ENCODE data around the gene PRKG2.

Gene PRKG2

GRCh38 chr4:81214881-81215868 lies at the start of gene PRKG2:
Gene PRKG2, minus strand, starts transcription at chr4:81215222. Its CDS starts 10,175 bp downstream, at chr4:81205047.
- no peak for DNase-seq (ENCODE audit: insufficient read length, low spot score)

GRCh38 chr4:81260443-81261101 lies 45.5 kb upstream of the PRKG2 start:
- no peak for DNase-seq (ENCODE audit: insufficient read length, low spot score)
- no peak for FAIRE-seq
- TF ChIP-seq POLR2A (IDR thresholded peaks at IDR 0.05; ENCODE audit: low read depth, low read length), result no peak

More at GRCh38 chr4:81214881-81215868, at the start of gene PRKG2:
- TF ChIP-seq POLR2A (IDR thresholded peaks at IDR 0.05; ENCODE audit: low read depth, low read length), result no peak
- no peak for FAIRE-seq

GRCh38 chr4:81258841-81259550 lies 44.0 kb upstream of the PRKG2 start:
- FAIRE-seq, result no peak
- TF ChIP-seq POLR2A (IDR thresholded peaks at IDR 0.05; ENCODE audit: low read depth, low read length), result no peak

GRCh38 chr4:81257816-81258215 lies 42.8 kb upstream of the PRKG2 start:
- FAIRE-seq (no peak), DNase-seq (ENCODE audit: insufficient read length, low spot score) (no peak)
- no peak for TF ChIP-seq POLR2A (IDR thresholded peaks at IDR 0.05; ENCODE audit: low read depth, low read length)

More at GRCh38 chr4:81258841-81259550, 44.0 kb upstream of the PRKG2 start:
- DNase-seq (ENCODE audit: insufficient read length, low spot score), result no peak

GRCh38 chr4:81257021-81257420 lies 42.0 kb upstream of the PRKG2 start:
- FAIRE-seq (no peak), DNase-seq (ENCODE audit: insufficient read length, low spot score) (no peak)
- TF ChIP-seq POLR2A (IDR thresholded peaks at IDR 0.05; ENCODE audit: low read depth, low read length), result no peak

GRCh38 chr4:81256059-81256970 lies 41.3 kb upstream of the PRKG2 start:
- FAIRE-seq (no peak), DNase-seq (ENCODE audit: insufficient read length, low spot score) (no peak)
- TF ChIP-seq POLR2A (IDR thresholded peaks at IDR 0.05; ENCODE audit: low read depth, low read length), result no peak

GRCh38 chr4:81255524-81255923 lies 40.5 kb upstream of the PRKG2 start:
- FAIRE-seq (no peak), DNase-seq (ENCODE audit: insufficient read length, low spot score) (no peak)
- no peak for TF ChIP-seq POLR2A (IDR thresholded peaks at IDR 0.05; ENCODE audit: low read depth, low read length)

- DNase-seq (ENCODE audit: insufficient read length, low spot score) (no peak), FAIRE-seq (no peak)
- TF ChIP-seq POLR2A (IDR thresholded peaks at IDR 0.05; ENCODE audit: low read depth, low read length), result no peak
Observed at GRCh38 chr4:81250430-81250829, 35.4 kb upstream of the PRKG2 start.

- no peak for TF ChIP-seq POLR2A (IDR thresholded peaks at IDR 0.05; ENCODE audit: low read depth, low read length)
- FAIRE-seq (no peak), DNase-seq (ENCODE audit: insufficient read length, low spot score) (no peak)
Observed at GRCh38 chr4:81245218-81246009, 30.4 kb upstream of the PRKG2 start.

- no peak for TF ChIP-seq POLR2A (IDR thresholded peaks at IDR 0.05; ENCODE audit: low read depth, low read length)
- no peak for FAIRE-seq
- DNase-seq (ENCODE audit: insufficient read length, low spot score), result no peak
Observed at GRCh38 chr4:81237791-81238190, 22.8 kb upstream of the PRKG2 start.

- DNase-seq (ENCODE audit: insufficient read length, low spot score) (no peak), FAIRE-seq (no peak)
- TF ChIP-seq POLR2A (IDR thresholded peaks at IDR 0.05; ENCODE audit: low read depth, low read length), result no peak
Observed at GRCh38 chr4:81235982-81236749, 21.1 kb upstream of the PRKG2 start.

- FAIRE-seq (no peak), DNase-seq (ENCODE audit: insufficient read length, low spot score) (no peak)
- TF ChIP-seq POLR2A (IDR thresholded peaks at IDR 0.05; ENCODE audit: low read depth, low read length), result no peak
Observed at GRCh38 chr4:81227968-81228367, 12.9 kb upstream of the PRKG2 start.
